HCT116 (cell line): ENCODE measurements around the gene SPHKAP. TPM values are rescaled to one million over a fixed set of nuclear protein-coding genes. Genes with fewer than 3 reads are reported as not detected.

Source experiments
- ATAC-seq: fragments of 200-7000 bp; cut with Tn5 transposase; 2 replicates; pipeline ENCODE4 v1.9.1; 2020; ENCODE audit warnings: mild to moderate bottlenecking, moderate library complexity
- BruUV-seq: library from RNA; stranded (reverse); fragments of 400-500 nt; replicated peaks from 2 replicates; lab custom pipeline; 2021; lab: Mats Ljungman, UMichigan
- CTCF ChIA-PET: fragments of 300-600 bp; sonication (Branson Sonifier 250); formaldehyde crosslinking; loops from one replicate; lab custom pipeline; 2021; ENCODE audit warnings: antibody characterized with exemption; lab: Charles Lee
- POLR2A ChIA-PET: fragments of 300-600, 350-600 bp; sonication (Branson Sonifier 250); formaldehyde crosslinking; loops from one replicate; lab custom pipeline; 2021; ENCODE audit warnings: antibody characterized with exemption; lab: Charles Lee
- RAD21 ChIA-PET, 2 experiments: fragments of 300-600 bp; sonication (Branson Sonifier 250); formaldehyde crosslinking; loops; one replicate each; lab custom pipeline; 2023; ENCODE audit warnings: low total read pairs in 2 of 2; ENCODE audit not compliant: uncharacterized antibody in 2 of 2, unreplicated experiment in 2 of 2, low non-redundant PET in 1 of 2; lab: Charles Lee
- DNase-seq: peaks from one replicate; pipeline ENCODE4 v3.0.0-alpha.2; 2010; ENCODE audit warnings: low read depth, low spot score
- H2AFZ ChIP-seq: fragments of 200-600 bp; shearing (Covaris generic), sonication (generic); 2 replicates; pipeline ENCODE4 v1.6.1; 2017; ENCODE audit warnings: low read depth, mixed run types, mixed read lengths, antibody characterized with exemption, low read length; ENCODE audit not compliant: poor library complexity, severe bottlenecking
- H3K27ac ChIP-seq: 2 replicates; pipeline ENCODE4 v1.5.1; 2012; ENCODE audit warnings: low read depth, low read length
- H3K27me3 ChIP-seq: fragments of 200-600 bp; sonication (generic); 2 replicates; pipeline ENCODE4 v1.6.1; 2016; ENCODE audit warnings: mixed run types, low read length, mixed read lengths; ENCODE audit not compliant: insufficient read depth
- H3K36me3 ChIP-seq, 2 experiments: fragments of 200-500 bp in 1 of 2; fragments of 200-600 bp in 1 of 2; sonication (Bioruptor generic) in 1 of 2; sonication (generic) in 1 of 2; 2 replicates each; pipeline versions ENCODE4 v1.5.1 to v1.6.1; 2014 to 2016; ENCODE audit warnings: low read length in 2 of 2, inconsistent platforms in 1 of 2, mixed read lengths in 1 of 2, mixed run types in 1 of 2; ENCODE audit not compliant: insufficient read depth in 2 of 2, control insufficient read depth in 1 of 2
- H3K4me1 ChIP-seq, 2 experiments: fragments of 200-600 bp in 1 of 2; sonication (generic) in 1 of 2; 2 replicates each; pipeline versions ENCODE4 v1.5.1 to v1.6.1; 2012 to 2017; ENCODE audit warnings: low read length in 2 of 2, inconsistent platforms in 1 of 2, mild to moderate bottlenecking in 1 of 2, mixed read lengths in 1 of 2, mixed run types in 1 of 2, moderate library complexity in 1 of 2; ENCODE audit not compliant: insufficient read depth in 2 of 2, control insufficient read depth in 1 of 2
- H3K4me2 ChIP-seq: fragments of 200-600 bp; sonication (generic); 2 replicates; pipeline ENCODE4 v1.6.1; 2017; ENCODE audit warnings: mixed run types, low read length, mixed read lengths
- H3K4me3 ChIP-seq, 2 experiments: fragments of 200-600 bp in 1 of 2; sonication (generic) in 1 of 2; replicated peaks in 1 of 2; 2 replicates each; pipeline ENCODE4 v1.5.1; 2011 to 2016; ENCODE audit warnings: low read length in 2 of 2, control low read depth in 1 of 2, low read depth in 1 of 2, mild to moderate bottlenecking in 1 of 2, mixed read lengths in 1 of 2, mixed run types in 1 of 2
- H3K79me2 ChIP-seq: fragments of 200-600 bp; sonication (generic); 2 replicates; pipeline ENCODE4 v1.6.1; 2017; ENCODE audit warnings: mild to moderate bottlenecking, mixed run types, low read length, moderate library complexity, mixed read lengths; ENCODE audit not compliant: insufficient read depth
- H3K9ac ChIP-seq: fragments of 200-600 bp; sonication (generic); 2 replicates; pipeline ENCODE4 v1.6.1; 2016; ENCODE audit warnings: low read length, mixed read lengths
- H3K9me2 ChIP-seq: fragments of 200-600 bp; sonication (generic), shearing (Covaris generic); 2 replicates; pipeline ENCODE4 v1.6.1; 2017; ENCODE audit warnings: mixed run types, mild to moderate bottlenecking, moderate library complexity; ENCODE audit not compliant: insufficient read depth
- H3K9me3 ChIP-seq, 2 experiments: fragments of 200-500 bp in 1 of 2; fragments of 200-600 bp in 1 of 2; sonication (Bioruptor generic) in 1 of 2; sonication (generic) in 1 of 2; 2 replicates each; pipeline ENCODE4 v1.6.1; 2014 to 2017; ENCODE audit warnings: low read length in 2 of 2, mixed read lengths in 2 of 2, inconsistent platforms in 1 of 2, low read depth in 1 of 2, mild to moderate bottlenecking in 1 of 2, mixed run types in 1 of 2, moderate library complexity in 1 of 2; ENCODE audit not compliant: control insufficient read depth in 1 of 2, insufficient read depth in 1 of 2
- H4K20me1 ChIP-seq: fragments of 200-600 bp; sonication (generic), shearing (Covaris generic); 2 replicates; pipeline ENCODE4 v1.6.1; 2017; ENCODE audit warnings: mixed run types, mild to moderate bottlenecking, moderate library complexity; ENCODE audit not compliant: insufficient read depth
- JUND ChIP-seq: IDR thresholded peaks from 2 replicates; pipeline ENCODE4 v1.6.1; 2012
- POLR2A ChIP-seq: IDR thresholded peaks from 2 replicates; pipeline ENCODE4 v1.7.0; 2011; ENCODE audit warnings: borderline replicate concordance; ENCODE audit not compliant: insufficient read depth, insufficient read length; ENCODE audit errors: extremely low read depth
- SP1 ChIP-seq: IDR thresholded peaks from 2 replicates; pipeline ENCODE4 v1.6.1; 2012; ENCODE audit warnings: low read depth
- TCF7L2 ChIP-seq: IDR thresholded peaks from 2 replicates; pipeline ENCODE4 v1.7.0; 2011; ENCODE audit warnings: borderline replicate concordance, inconsistent platforms; ENCODE audit not compliant: insufficient read depth, insufficient read length; ENCODE audit errors: extremely low read depth
- ZFX ChIP-seq: fragments of 450-650 bp; IDR thresholded peaks from 2 replicates; pipeline ENCODE4 v1.6.1; 2017
- intact Hi-C: fragments of 100-400 bp; cut with micrococcal nuclease; formaldehyde crosslinking; loops from 2 replicates; pipeline ENCODE4 v1.10.0; 2022
- total RNA-seq: library from RNA; stranded (reverse); gene quantifications from one replicate; pipeline ENCODE4 v1.2.1, GENCODE V29; 2021; ENCODE audit not compliant: unreplicated experiment

SPHKAP gene
- total RNA-seq, 1 experiment from 2014 or later: not detected

- intact Hi-C loops: no loop called here
- ChIA-PET POLR2A (no interaction called here), RAD21 (no interaction called here)
Observed at GRCh38 chr2:228038967-228039366, 142.5 kb downstream of the SPHKAP start.

DNA sequence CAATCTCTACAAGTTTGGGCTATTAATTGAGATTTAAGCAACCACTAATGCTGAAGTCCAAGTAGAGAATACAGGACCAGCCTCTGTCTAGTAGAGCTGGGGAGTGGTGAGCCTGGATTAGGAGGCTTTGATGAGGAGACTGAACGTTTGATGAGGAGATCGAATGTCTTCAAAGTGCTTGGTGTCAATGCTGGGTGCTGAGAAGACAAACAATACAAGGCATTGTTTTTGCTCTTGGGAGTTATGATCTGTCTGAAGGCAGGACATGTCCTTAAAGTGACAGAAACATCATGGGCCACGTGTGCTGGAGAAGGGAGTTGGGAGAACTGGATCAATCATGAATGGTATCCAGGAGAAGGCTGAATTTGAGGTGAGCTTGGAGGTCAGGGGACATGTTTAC lies 143.6 kb downstream of the SPHKAP start:
- CTCF ChIA-PET: interaction anchor here (1.2 to 1.4 kb wide), 2 partner anchors 11 to 148 kb away, joined by 3 to 5 read pairs; no protein-coding TSS in a partner anchor
- POLR2A ChIA-PET: no interaction called here
- DNase-seq: peak; percentile 4
- Histone ChIP-seq H3K9me3 (no peaks in the 10 kb centered on the region), H3K79me2 (no peaks in the 10 kb centered on the region), H3K36me3 (no peaks in the 10 kb centered on the region), H3K4me2 (no peak overlapping the region)
- TF ChIP-seq TCF7L2 (peak; percentile 55), POLR2A (no peak)
- TF ChIP-seq, all 23 proteins: peak for 1
- Histone ChIP-seq H3K4me1 (no peaks in the 10 kb centered on the region), H3K9ac (no peak overlapping the region), H2AFZ (no peak overlapping the region), H4K20me1 (no peaks in the 10 kb centered on the region), H3K27ac (no peak overlapping the region), H3K4me3 (no peak overlapping the region), H3K27me3 (no peaks in the 10 kb centered on the region), H3K9me2 (no peaks in the 10 kb centered on the region)
- intact Hi-C loops: no loop called here
- BruUV-seq: no TSS peak
- RAD21 ChIA-PET: no interaction called here
- ATAC-seq: peak; percentile 59

More at GRCh38 chr2:228038967-228039366, 142.5 kb downstream of the SPHKAP start:
- Histone ChIP-seq H3K4me2 (no peak overlapping the region), H3K4me3 (no peak overlapping the region), H3K36me3 (no peaks in the 10 kb centered on the region), H3K4me1 (no peaks in the 10 kb centered on the region), H3K27me3 (no peaks in the 10 kb centered on the region), H3K9ac (no peak overlapping the region), H4K20me1 (no peaks in the 10 kb centered on the region), H3K9me3 (no peaks in the 10 kb centered on the region), H3K27ac (no peak overlapping the region), H3K9me2 (no peaks in the 10 kb centered on the region), H2AFZ (no peak overlapping the region), H3K79me2 (no peaks in the 10 kb centered on the region)
- DNase-seq (no peak), ATAC-seq (no peak)
- BruUV-seq: no TSS peak
- no peak for TF ChIP-seq ZFX
- no peak for TF ChIP-seq SP1
- TF ChIP-seq JUND: no peak
- CTCF ChIA-PET: interaction anchor here (0.6 to 1.4 kb wide), 3 partner anchors 9 to 149 kb away, joined by 3 to 5 read pairs (median 3); no protein-coding TSS in a partner anchor
